HEK293 (cell line): Measurements from ENCODE around the gene ITGB4.

Source experiments
- CTCF ChIA-PET: fragments of 350-600 bp; formaldehyde crosslinking; extraction: SDS; loops from one replicate; lab custom pipeline; 2021; ENCODE audit warnings: antibody characterized with exemption; lab: Yijun Ruan, JAX
- POLR2A ChIA-PET: fragments of 300-600 bp; formaldehyde crosslinking; extraction: SDS; loops from one replicate; lab custom pipeline; 2020; ENCODE audit warnings: antibody characterized with exemption, inconsistent platforms; lab: Yijun Ruan, JAX
- H3K27ac ChIP-seq: fragments of 200-500 bp; sonication (Bioruptor generic); 2 replicates; pipeline ENCODE4 v1.5.1; 2014; ENCODE audit warnings: low read depth, low read length, control low read depth, inconsistent platforms; ENCODE audit errors: extremely low read depth
- H3K36me3 ChIP-seq, 2 experiments: fragments of 200-500 bp in 1 of 2; sonication (Bioruptor generic) in 1 of 2; 1 replicate in 1 of 2; 2 replicates in 1 of 2; pipeline ENCODE4 v1.5.1; 2014 to 2017; ENCODE audit warnings: inconsistent platforms in 2 of 2, low read length in 2 of 2; ENCODE audit not compliant: control insufficient read depth in 2 of 2, insufficient read depth in 1 of 2
- H3K4me1 ChIP-seq: fragments of 200-500 bp; sonication (Bioruptor generic); 2 replicates; pipeline ENCODE4 v1.5.1; 2014; ENCODE audit warnings: mild to moderate bottlenecking, low read length, inconsistent platforms; ENCODE audit not compliant: control insufficient read depth, insufficient read depth
- H3K4me3 ChIP-seq: 2 replicates; pipeline ENCODE4 v1.5.1; 2011; ENCODE audit warnings: low read depth, mild to moderate bottlenecking, control low read depth, low read length, moderate library complexity
- H3K9me3 ChIP-seq: fragments of 200-500 bp; sonication (Bioruptor generic); 2 replicates; pipeline ENCODE4 v1.5.1; 2014; ENCODE audit warnings: low read depth, low read length, inconsistent platforms; ENCODE audit not compliant: control insufficient read depth, insufficient read depth
- EGR2 ChIP-seq: fragments of 450-650 bp; formaldehyde crosslinking; IDR thresholded peaks from 2 replicates; pipeline ENCODE4 v1.5.1; 2016; ENCODE audit warnings: low read depth, missing biosample characterization, missing genetic modification characterization
- GLIS1 ChIP-seq: fragments of 450-650 bp; formaldehyde crosslinking; IDR thresholded peaks from 2 replicates; pipeline ENCODE4 v1.5.1; 2016; ENCODE audit warnings: missing biosample characterization, missing genetic modification characterization
- KLF9 ChIP-seq: fragments of 450-650 bp; formaldehyde crosslinking; IDR thresholded peaks from 2 replicates; pipeline ENCODE4 v1.5.1; 2016; ENCODE audit warnings: missing biosample characterization, missing genetic modification characterization, low read depth
- MEIS1 ChIP-seq: sonication (generic); formaldehyde crosslinking; IDR thresholded peaks from 2 replicates; pipeline ENCODE4 v1.8.1; 2022; ENCODE audit warnings: missing genetic modification reagents, mild to moderate bottlenecking, borderline replicate concordance
- ZBTB1 ChIP-seq: fragments of 450-650 bp; formaldehyde crosslinking; IDR thresholded peaks from 2 replicates; pipeline ENCODE4 v1.5.1; 2016; ENCODE audit warnings: missing biosample characterization, missing genetic modification characterization
- ZFHX2 ChIP-seq: fragments of 450-650 bp; formaldehyde crosslinking; conservative IDR thresholded peaks from 2 replicates; pipeline ENCODE4 v1.5.1; 2016; ENCODE audit warnings: missing biosample characterization, missing genetic modification characterization
- ZFP3 ChIP-seq: fragments of 450-650 bp; formaldehyde crosslinking; IDR thresholded peaks from 2 replicates; pipeline ENCODE4 v1.5.1; 2016; ENCODE audit warnings: low read depth, missing biosample characterization, missing genetic modification characterization
- ZNF2 ChIP-seq: fragments of 450-650 bp; formaldehyde crosslinking; IDR thresholded peaks from 2 replicates; pipeline ENCODE4 v1.5.1; 2016; ENCODE audit warnings: missing biosample characterization, missing genetic modification characterization
- ZNF274 ChIP-seq, 2 experiments: fragments of 200-500 bp in 1 of 2; fragments of 450-650 bp in 1 of 2; sonication (Bioruptor generic) in 1 of 2; formaldehyde crosslinking in 1 of 2; IDR thresholded peaks; 2 replicates each; pipeline versions ENCODE4 v1.5.1 to v1.6.1; 2014 to 2016; ENCODE audit warnings: borderline replicate concordance in 1 of 2, inconsistent platforms in 1 of 2, low read length in 1 of 2, missing biosample characterization in 1 of 2, missing genetic modification characterization in 1 of 2
- ZNF341 ChIP-seq: fragments of 450-650 bp; formaldehyde crosslinking; IDR thresholded peaks from 2 replicates; pipeline ENCODE4; 2016; ENCODE audit warnings: low read depth, missing biosample characterization, missing genetic modification characterization
- ZNF501 ChIP-seq: fragments of 450-650 bp; formaldehyde crosslinking; IDR thresholded peaks from 2 replicates; pipeline ENCODE4 v1.5.1; 2016; ENCODE audit warnings: missing biosample characterization, missing genetic modification characterization
- ZNF521 ChIP-seq: fragments of 450-650 bp; formaldehyde crosslinking; IDR thresholded peaks from 2 replicates; pipeline ENCODE4 v1.5.1; 2017; ENCODE audit warnings: missing biosample characterization, mild to moderate bottlenecking, missing genetic modification characterization
- ZNF530 ChIP-seq: fragments of 450-650 bp; formaldehyde crosslinking; IDR thresholded peaks from 2 replicates; pipeline ENCODE4 v1.5.1; 2016; ENCODE audit warnings: low read depth, missing biosample characterization, missing genetic modification characterization
- ZNF585B ChIP-seq: fragments of 450-650 bp; formaldehyde crosslinking; IDR thresholded peaks from 2 replicates; pipeline ENCODE4 v1.5.1; 2016; ENCODE audit warnings: missing biosample characterization, missing genetic modification characterization
- ZNF600 ChIP-seq: fragments of 450-650 bp; formaldehyde crosslinking; IDR thresholded peaks from 2 replicates; pipeline ENCODE4 v1.5.1; 2016; ENCODE audit warnings: missing biosample characterization, missing genetic modification characterization
- ZNF621 ChIP-seq: fragments of 450-650 bp; formaldehyde crosslinking; IDR thresholded peaks from 2 replicates; pipeline ENCODE4 v1.5.1; 2017; ENCODE audit warnings: missing biosample characterization, missing genetic modification characterization
- ZNF626 ChIP-seq: fragments of 450-650 bp; sonication (Bioruptor Pico); formaldehyde crosslinking; IDR thresholded peaks from 2 replicates; pipeline ENCODE4 v1.5.1; 2018; ENCODE audit warnings: missing biosample characterization, missing genetic modification characterization, inconsistent platforms
- TF ChIP-seq, protein P1 (sequence below): fragments of 450-650 bp; formaldehyde crosslinking; IDR thresholded peaks from 2 replicates; pipeline ENCODE4 v1.5.1; 2016; ENCODE audit warnings: missing biosample characterization, missing genetic modification characterization
- TF ChIP-seq, protein P2 (sequence below): fragments of 450-650 bp; formaldehyde crosslinking; IDR thresholded peaks from 2 replicates; pipeline ENCODE4 v1.5.1; 2016; ENCODE audit warnings: missing biosample characterization, missing genetic modification characterization
- TF ChIP-seq, protein P3 (sequence below): fragments of 450-650 bp; formaldehyde crosslinking; IDR thresholded peaks from 2 replicates; pipeline ENCODE4 v1.5.1; 2017; ENCODE audit warnings: missing biosample characterization, mild to moderate bottlenecking, missing genetic modification characterization, moderate library complexity
- TF ChIP-seq, protein P4 (sequence below): fragments of 450-650 bp; formaldehyde crosslinking; IDR thresholded peaks from 2 replicates; pipeline ENCODE4 v1.5.0; 2017; ENCODE audit warnings: missing biosample characterization, missing genetic modification characterization, borderline replicate concordance

The ITGB4 gene

DNA sequence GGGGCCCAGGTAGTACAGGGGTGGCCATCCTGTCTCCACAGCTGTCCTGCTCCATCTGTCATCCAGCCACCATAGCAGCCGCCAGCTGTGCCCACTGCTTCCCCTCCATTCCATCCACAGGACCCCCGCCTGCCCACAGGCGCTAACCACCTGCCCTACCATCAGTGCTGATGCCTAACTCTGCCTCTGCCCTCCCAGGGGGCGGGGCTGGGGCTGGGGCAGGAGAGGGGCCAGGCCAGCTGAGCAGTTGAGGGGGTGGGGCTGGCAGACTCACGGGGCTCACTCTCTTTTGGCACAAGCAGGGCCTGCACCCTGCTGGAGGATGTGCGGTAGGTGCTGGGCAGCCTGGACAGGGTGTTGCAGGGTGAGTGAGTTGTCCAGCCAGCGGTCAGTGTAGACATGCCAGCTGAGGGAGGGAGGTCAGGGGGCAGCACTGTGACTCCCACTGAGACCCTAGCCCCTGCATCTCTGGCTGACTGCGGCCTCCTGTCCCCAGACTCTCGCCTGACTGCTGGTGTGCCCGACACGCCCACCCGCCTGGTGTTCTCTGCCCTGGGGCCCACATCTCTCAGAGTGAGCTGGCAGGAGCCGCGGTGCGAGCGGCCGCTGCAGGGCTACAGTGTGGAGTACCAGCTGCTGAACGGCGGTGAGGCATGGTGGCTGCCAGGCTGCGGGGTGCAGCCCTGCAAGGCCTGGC is 34.1 kb downstream of the ITGB4 start (continued):
- TF ChIP-seq, protein P1, sequence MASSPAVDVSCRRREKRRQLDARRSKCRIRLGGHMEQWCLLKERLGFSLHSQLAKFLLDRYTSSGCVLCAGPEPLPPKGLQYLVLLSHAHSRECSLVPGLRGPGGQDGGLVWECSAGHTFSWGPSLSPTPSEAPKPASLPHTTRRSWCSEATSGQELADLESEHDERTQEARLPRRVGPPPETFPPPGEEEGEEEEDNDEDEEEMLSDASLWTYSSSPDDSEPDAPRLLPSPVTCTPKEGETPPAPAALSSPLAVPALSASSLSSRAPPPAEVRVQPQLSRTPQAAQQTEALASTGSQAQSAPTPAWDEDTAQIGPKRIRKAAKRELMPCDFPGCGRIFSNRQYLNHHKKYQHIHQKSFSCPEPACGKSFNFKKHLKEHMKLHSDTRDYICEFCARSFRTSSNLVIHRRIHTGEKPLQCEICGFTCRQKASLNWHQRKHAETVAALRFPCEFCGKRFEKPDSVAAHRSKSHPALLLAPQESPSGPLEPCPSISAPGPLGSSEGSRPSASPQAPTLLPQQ (tag by site-specific recombination), result peak; percentile 56; the same call in 1 of the 2 replicates
- TF ChIP-seq KLF9 (tag by site-specific recombination) (peak; percentile 76), ZNF521 (tag by site-specific recombination) (no peak), MEIS1 (CRISPR knock-in tag) (no peak), ZNF341 (tag by site-specific recombination) (0 out of 2 replicates have a peak, but pooled peaks have one; percentile 14), GLIS1 (peak; percentile 29; the same call in 1 of the 2 replicates), ZNF501 (no peak)
- TF ChIP-seq, protein P2, sequence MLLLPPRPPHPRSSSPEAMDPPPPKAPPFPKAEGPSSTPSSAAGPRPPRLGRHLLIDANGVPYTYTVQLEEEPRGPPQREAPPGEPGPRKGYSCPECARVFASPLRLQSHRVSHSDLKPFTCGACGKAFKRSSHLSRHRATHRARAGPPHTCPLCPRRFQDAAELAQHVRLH (tag by site-specific recombination), result no peak
- TF ChIP-seq, all 188 proteins: peak for 8

DNA sequence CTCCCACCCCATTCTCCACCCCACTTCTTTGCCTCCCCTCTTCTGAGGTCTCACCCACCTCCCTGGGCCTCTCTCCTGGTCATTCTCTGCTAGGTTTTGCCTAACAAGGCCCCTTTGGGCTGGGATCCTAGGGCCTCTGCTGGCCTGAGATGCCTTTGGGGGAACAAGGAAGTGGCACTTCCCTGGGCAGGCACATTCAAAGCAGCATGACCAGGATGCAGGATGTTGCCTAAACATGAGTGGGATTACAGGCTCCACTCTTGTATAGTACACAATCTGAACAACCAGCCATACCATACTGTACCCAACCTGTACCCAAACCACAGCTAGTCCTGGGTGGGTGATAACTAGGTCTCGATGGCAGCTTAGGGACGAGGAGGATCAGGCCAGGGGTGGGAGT is 34.7 kb downstream of the ITGB4 start:
- CTCF ChIA-PET, result interaction anchor here (1.0 to 11.0 kb wide), 2 partner anchors 5 to 9 kb away, joined by 3 to 170 read pairs; partner anchors contain the start of gene GALK1
- H3K36me3 ChIP-seq, result peaks cover 5 to 13% of the 10 kb centered on the region in 2 experiments; a peak in 2 of 3 replicates
- H3K4me1 ChIP-seq, result no peaks in the 10 kb centered on the region
- H3K9me3 ChIP-seq, result no peaks in the 10 kb centered on the region
- no peak overlapping the region for H3K4me3 ChIP-seq
- H3K27ac ChIP-seq, result no peak overlapping the region
- POLR2A ChIA-PET, result interaction anchor here (1.6 kb wide), 1 partner anchor 24 kb away, joined by 6 read pairs; a partner anchor contains a TSS
- no peak for TF ChIP-seq ZFP3 (tag by site-specific recombination)
- TF ChIP-seq ZNF274 (IDR thresholded peaks at IDR 0.05; ENCODE audit: low read length), result no peak
- TF ChIP-seq ZNF274 (tag by site-specific recombination; IDR thresholded peaks at IDR 0.05; ENCODE audit: borderline replicate concordance), result no peak
- 0 out of 2 replicates have a peak, but pooled peaks have one; percentile 22 for TF ChIP-seq ZNF600 (tag by site-specific recombination)
- TF ChIP-seq ZNF530, result no peak
- TF ChIP-seq, all 188 proteins: peak for 1

DNA sequence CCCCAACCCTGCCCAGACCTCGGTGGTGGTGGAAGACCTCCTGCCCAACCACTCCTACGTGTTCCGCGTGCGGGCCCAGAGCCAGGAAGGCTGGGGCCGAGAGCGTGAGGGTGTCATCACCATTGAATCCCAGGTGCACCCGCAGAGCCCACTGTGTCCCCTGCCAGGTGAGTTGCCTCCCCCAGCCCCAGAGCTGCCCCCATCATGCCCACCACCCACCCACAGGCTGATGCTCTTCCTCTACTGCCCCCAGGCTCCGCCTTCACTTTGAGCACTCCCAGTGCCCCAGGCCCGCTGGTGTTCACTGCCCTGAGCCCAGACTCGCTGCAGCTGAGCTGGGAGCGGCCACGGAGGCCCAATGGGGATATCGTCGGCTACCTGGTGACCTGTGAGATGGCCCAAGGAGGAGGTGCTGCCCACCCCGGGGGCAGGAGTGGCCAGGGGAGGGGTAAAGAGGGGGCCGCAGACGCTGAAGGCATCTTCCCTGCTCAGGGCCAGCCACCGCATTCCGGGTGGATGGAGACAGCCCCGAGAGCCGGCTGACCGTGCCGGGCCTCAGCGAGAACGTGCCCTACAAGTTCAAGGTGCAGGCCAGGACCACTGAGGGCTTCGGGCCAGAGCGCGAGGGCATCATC is 35.3 kb downstream of the ITGB4 start:
- POLR2A ChIA-PET, result interaction anchor here (1.7 kb wide), 1 partner anchor 23 kb away, joined by 5 read pairs; a partner anchor contains a TSS
- H3K27ac ChIP-seq, result no peak overlapping the region
- H3K36me3 ChIP-seq, result peaks cover 5 to 13% of the 10 kb centered on the region in 2 experiments; a peak in 2 of 3 replicates
- CTCF ChIA-PET, result interaction anchor here (0.5 to 11.0 kb wide), 4 partner anchors 6 to 155 kb away, joined by 3 to 170 read pairs (median 4); partner anchors contain the start of gene GALK1
- H3K4me1 ChIP-seq, result no peaks in the 10 kb centered on the region
- no peaks in the 10 kb centered on the region for H3K9me3 ChIP-seq
- no peak overlapping the region for H3K4me3 ChIP-seq
- TF ChIP-seq ZFHX2 (tag by site-specific recombination), result peak; percentile 39
- 0 out of 2 replicates have a peak, but pooled peaks have one; percentile 37 for TF ChIP-seq EGR2 (tag by site-specific recombination)
- TF ChIP-seq ZNF621 (tag by site-specific recombination), result no peak
- no peak for TF ChIP-seq ZNF585B (tag by site-specific recombination)
- no peak for TF ChIP-seq ZNF626
- TF ChIP-seq, protein P3, sequence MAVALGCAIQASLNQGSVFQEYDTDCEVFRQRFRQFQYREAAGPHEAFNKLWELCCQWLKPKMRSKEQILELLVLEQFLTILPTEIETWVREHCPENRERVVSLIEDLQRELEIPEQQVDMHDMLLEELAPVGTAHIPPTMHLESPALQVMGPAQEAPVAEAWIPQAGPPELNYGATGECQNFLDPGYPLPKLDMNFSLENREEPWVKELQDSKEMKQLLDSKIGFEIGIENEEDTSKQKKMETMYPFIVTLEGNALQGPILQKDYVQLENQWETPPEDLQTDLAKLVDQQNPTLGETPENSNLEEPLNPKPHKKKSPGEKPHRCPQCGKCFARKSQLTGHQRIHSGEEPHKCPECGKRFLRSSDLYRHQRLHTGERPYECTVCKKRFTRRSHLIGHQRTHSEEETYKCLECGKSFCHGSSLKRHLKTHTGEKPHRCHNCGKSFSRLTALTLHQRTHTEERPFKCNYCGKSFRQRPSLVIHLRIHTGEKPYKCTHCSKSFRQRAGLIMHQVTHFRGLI (tag by site-specific recombination), result peak; percentile 73; the same call in 1 of the 2 replicates
- TF ChIP-seq ZBTB1 (tag by site-specific recombination), result no peak
- TF ChIP-seq, protein P4, sequence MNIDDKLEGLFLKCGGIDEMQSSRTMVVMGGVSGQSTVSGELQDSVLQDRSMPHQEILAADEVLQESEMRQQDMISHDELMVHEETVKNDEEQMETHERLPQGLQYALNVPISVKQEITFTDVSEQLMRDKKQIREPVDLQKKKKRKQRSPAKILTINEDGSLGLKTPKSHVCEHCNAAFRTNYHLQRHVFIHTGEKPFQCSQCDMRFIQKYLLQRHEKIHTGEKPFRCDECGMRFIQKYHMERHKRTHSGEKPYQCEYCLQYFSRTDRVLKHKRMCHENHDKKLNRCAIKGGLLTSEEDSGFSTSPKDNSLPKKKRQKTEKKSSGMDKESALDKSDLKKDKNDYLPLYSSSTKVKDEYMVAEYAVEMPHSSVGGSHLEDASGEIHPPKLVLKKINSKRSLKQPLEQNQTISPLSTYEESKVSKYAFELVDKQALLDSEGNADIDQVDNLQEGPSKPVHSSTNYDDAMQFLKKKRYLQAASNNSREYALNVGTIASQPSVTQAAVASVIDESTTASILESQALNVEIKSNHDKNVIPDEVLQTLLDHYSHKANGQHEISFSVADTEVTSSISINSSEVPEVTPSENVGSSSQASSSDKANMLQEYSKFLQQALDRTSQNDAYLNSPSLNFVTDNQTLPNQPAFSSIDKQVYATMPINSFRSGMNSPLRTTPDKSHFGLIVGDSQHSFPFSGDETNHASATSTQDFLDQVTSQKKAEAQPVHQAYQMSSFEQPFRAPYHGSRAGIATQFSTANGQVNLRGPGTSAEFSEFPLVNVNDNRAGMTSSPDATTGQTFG (tag by site-specific recombination), result no peak
- TF ChIP-seq ZNF2 (tag by site-specific recombination), result no peak
